Posterior cingulate gyrus (tissue), 11 donors: ENCODE results near the gene NPHP1.
"Not testable (repeated sequence)": the region's sequence is repeated elsewhere in the genome, so short reads cannot be mapped to it uniquely, and the experiment has no call there.

Experiments used
- DNase-seq, 10 donors: peaks; one replicate each; pipeline versions ENCODE4 v3.0.0 to v3.0.0-alpha.2; 2020 to 2021; ENCODE audit warnings: mixed read lengths in 3 of 10
- intact Hi-C: fragments of 100-400 bp; cut with DNase I; formaldehyde crosslinking; loops from one replicate; pipeline ENCODE4 v1.15.1; 2023

Gene NPHP1

DNA sequence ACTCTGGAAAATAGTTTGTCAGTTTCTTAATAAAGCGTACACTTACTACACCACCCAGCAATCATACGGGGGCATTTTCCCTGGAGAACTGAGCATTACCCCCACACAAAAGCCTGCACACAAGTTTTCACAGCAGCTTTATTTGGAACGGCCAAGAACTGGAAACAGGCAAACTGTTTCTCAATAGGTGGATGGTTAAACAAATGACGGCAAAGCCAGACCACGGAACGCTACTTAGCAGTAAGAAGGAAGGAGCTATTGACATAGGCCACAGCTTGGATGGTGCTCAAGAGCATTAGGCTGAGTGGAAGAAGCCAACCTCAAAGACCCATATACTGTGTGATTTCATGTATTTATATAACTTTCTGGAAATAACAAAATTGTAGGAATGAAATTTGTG lies 98.2 kb downstream of the NPHP1 start:
- intact Hi-C loops = no loop called here
- DNase-seq = no peak

DNA sequence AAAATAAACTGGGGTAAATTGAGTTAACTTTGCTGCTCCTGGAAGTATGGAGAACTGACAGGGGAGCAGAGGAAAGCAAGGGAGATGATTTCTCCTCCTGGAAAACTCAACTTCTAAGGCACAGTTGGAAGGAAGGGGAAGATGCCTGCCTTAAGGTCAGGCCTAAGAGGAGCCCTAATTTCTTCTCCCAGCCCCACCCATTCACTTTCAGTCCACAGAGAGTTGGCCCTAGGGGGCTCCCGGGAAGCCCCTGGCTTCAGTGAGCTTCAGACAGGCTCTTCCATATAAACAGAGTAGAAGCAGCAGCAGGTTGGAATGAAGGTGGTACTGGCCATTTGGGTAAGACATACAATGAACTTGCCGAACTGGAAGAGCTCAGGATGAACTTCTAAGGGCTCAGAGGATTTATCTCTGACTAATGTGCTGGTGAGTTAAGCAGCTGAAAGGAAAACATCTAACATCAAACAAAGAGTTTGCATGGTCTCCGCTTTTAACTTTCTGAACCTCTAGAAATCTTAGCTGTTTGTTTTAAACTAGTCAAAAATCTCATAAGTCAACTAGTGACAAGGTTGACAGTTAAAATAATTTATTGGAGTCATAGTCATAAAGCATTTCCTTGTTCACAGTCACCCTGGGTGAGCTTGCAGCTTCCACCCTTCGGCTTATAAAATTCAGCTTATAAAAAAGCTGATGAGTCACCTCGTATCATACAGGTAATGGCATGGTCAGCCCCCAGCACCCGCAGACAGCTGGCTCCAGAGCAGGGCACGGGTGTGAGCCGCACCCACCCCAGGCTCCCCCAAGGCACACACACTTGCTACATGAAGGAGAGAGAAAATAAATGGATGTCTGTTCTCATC lies 99.0 kb downstream of the NPHP1 start:
- intact Hi-C loops = no loop called here
- no peak for DNase-seq

DNA sequence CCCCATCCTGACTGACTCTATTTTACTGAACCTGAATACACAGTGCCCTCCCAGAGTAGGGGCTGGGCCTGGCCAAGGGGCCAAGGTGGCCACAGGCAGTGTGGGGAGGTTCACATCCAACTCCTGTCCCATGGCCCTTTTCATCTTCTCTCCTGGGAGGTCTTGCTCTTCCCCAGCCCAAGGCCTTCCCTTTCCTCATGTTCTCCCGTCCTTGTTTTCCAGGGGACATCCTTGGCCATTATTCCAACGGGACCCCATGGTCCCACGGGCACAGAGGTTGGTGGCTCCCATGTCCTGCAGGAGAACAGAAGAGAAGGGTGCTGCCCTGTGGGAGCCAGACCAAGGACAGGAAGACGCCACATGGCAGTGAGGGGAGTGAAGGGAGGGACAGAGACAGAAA lies 99.6 kb downstream of the NPHP1 start:
- DNase-seq = peak in 1 of 10 donors; percentile 38
- intact Hi-C loops = no loop called here

DNA sequence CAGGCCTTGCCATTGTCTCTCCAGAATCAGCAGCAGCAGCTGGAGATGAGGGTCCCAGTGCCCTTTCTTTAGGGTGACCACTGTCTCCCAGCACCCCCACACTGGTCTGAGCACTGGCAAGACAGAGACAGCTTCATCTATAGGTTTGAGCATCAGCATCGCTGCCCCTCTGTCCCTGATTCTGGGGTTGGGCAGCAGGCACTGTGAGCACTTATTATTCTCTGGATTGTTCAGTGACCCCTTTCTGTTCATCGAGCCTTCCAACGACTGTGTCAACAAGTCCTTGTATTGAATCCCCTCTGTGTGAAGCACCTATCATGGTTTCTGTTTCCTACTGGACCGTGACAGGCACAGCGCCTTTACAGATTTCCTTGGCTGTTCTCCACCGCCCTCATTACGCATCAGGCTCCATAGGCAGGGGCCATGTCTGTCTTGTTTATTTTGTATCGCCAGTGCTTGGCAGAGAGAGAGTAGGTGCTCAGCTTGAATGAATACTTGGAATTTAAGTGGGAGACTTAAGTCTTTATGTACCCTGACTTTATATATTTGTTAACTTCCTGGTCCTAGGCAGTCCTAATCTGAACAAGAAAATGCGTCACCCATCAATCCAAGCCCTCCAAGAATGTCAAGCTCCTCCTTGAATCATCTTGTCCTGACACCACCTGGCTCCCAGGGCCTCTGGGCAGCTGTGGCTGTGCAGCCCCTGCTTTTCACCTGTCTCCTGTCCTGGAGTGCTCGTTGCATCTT lies 100.6 kb downstream of the NPHP1 start:
- intact Hi-C loops = no loop called here

DNA sequence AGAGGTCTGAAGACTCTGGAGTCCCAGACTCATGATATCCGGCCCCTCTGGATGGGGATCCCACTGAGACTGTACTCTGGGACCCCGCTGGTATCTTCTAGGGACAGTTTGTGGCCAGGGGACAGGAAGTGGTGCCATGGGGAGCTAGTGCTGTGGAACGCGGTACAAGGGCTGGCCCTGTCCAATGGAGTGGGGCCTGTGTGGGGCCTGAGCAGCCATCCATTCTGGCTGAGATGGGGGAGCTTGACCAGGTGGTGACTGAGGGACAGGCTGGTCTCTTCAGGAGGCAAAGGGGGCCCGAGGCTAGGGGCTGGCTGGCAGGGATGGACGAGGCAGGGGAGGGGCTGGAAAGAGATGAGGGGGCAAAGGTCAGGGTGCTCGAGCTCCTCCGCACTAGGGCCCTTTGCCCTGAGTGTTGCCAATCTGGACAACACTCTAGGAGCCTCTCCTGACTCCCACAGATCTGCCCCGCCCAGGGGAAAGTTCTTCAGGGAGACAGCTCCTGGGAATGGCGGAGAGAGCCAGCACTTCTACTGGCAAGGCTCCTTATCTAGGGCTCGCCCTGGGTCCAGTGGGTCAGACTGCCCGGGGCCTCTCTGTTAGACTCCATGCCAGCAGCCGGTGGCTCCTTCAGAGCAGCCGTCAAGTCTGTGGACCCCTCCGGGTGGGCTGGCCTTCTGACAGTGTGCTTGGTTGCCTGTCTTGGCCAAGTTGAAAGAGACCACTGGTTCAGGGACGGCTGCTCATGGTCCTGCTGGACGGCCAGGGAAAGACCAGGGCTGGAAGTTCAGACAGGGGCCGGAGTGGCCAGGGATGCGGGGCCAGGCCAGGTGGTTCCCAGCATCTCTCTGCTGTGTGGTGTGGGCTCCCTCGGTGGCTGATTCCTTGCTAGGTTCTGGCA lies 101.5 kb downstream of the NPHP1 start:
- peak in 2 of 10 donors; percentile 70 to 72 for DNase-seq
- intact Hi-C loops = no loop called here

More for the DNA sequence above, 100.6 kb downstream of the NPHP1 start:
- DNase-seq = peak in 1 of 10 donors; percentile 17

DNA sequence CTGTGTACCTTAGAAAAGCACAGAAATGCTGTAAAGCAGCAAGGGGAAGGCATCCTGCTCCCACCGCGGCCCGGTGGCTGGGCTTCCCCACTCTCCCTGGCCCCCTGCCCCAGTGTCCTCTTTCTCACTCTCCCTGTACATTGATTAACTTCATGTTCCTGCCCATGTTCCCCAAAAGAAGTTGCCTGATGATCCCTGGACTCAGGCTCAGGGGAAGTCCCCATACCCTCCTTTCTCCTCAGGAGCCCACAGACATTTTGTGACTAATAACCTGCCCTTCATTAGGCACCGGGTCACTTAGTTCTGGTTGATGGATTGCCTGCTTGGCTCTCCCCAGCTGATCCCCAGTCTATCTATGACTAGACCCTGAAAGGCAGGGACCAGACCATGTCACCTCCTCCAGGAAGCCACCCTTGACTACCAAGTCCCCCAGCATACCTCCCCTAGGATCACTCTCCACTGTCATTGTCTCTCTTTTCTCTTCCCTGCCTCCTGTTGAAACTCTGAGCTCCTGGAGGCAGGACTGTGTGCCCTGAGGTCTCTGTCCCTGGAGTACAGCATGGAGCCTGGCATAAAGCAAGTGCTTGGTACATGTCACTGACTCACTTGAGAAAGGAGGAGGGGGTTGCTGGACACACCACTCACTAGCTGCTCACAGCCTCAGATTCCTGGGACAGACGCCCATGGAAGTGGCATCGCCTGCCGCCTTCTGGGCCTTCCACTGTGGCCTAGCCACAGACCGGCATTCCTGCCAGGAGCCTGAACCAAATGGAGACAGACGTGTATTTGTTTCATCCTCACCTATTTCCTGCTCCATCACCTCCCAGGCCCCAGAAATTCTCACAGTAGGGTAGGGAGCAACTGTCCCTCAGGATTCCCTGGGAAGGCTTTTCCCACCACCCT lies 102.7 kb downstream of the NPHP1 start:
- intact Hi-C loops = no loop called here
- DNase-seq = peak in 1 of 10 donors; percentile 46

DNA sequence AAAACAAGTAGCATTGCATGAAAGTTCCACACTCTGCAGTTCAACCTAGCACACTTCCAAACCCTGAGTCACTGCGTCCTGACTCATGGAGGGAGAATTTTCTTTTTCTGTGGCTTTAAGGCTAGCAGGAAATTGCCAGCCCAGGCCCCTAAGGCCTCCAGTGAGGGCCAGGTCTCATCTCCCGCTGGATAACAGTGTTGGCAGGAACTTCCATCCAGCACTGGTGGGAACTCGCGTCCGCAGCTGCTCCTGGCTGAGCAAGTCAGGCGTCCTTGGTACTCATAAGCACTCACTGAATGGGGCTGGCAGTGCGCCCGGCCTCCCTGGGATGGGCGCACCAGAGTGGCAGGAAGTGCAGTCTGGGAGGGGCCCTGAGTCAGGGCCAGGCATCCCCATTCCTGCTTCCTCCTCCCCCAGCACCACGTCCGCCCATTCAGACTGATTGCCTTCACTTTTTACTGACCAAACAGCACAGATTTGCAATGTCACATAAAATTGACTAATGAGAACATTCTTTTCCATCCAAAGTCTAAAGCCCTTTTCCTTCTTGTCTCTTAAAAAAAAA lies 103.5 kb downstream of the NPHP1 start:
- peak in 9 of 10 donors; percentile 31 to 92 (median 48) for DNase-seq
- intact Hi-C loops = no loop called here

DNA sequence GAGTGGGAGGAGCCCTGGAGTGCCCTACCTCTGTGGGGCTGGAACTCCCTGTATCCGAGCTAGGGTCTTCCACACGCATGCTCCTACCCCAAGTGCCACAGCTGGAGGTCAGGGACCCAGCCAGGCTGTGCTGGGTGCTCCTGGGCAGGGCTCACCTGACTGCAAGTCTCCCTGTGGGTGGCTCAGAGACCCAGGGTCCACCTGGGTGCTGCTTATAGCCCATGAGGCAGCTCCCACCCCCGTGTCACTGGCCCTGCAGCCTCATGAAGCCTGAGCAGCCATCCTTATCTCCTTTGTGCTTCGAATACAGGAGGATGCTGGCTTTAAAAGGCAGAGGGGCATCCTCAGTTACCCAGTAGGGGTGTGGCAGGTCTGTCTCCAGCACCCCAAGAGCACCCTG lies 103.9 kb downstream of the NPHP1 start:
- peak in 2 of 10 donors; percentile 47 to 69 for DNase-seq
- intact Hi-C loops = not testable (repeated sequence)

DNA sequence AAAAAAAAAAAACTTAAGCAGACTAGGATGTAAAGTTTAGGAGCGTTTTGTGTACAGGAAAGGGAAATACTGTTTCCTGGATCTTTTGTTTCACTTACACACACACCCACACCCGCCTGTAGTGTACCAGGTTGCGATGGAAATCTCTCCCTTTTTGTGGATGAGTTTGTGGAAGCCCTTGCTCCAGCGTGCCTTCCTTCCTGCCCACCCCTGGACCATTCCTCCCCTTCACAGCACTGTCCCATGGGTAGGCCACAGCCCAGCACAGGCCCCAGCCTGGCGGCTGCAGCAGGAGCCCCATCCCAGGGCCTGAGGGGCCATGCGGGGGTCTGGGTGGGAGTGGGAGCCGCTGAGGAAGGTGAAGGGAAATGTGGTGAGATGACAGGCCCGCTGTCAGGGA lies 104.3 kb downstream of the NPHP1 start:
- intact Hi-C loops = no loop called here
- DNase-seq = peak in 2 of 10 donors; percentile 42 to 52

DNA sequence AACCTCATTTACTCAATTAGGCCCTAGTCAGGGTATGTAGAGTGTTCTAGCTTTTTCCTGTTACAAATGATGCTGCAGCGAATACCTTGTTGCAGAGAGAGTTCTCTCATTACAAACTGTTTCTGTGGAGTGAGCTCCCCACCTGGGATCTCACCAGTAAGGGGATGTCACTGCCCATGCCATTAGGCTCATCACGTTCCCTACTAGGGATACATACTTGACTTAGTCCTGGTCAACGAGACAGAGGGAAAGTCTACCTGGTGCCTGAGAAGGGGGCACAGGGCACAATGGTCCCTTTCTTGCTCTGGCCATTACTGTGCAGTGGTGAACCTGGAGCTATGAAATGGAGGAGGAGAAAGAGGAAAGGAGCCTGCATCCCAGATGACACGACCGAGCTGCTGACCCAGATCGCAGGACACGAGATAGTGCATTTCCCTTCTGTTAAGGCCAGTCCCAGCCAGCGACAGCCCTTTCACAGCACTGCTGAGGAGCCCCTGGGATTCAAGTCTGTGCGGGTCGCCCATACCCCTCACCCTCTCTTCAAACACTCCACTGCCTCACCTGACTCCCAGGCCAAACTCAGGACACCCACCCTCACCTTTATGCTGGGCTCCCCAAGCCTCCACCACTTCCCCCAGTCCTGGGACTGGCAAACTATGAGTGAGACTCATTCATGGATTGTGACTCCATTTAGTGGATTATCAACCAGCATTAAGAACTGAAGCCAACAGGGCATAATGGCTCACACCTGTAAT lies 105.2 kb downstream of the NPHP1 start:
- intact Hi-C loops = no loop called here
- DNase-seq = peak in 1 of 10 donors; percentile 29

DNA sequence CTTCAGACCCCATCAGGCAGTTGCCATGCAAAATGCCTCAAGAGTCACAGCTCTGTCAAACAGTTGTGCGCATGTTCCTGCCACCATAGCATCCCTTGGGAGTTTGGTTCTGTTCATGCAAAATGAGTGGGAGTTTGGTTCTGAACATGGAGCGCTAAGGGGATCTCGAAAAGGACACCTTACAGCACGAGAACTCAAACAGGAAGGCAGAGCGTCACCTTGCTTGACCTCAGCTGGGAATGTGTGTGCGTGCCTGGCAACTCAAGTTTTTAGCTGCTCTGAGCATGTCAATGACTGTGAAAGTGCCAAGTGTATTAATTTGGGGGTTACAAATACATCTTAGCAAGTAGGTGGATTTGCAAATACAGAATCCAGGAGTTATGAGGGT lies 105.8 kb downstream of the NPHP1 start:
- no peak for DNase-seq
- intact Hi-C loops = no loop called here

DNA sequence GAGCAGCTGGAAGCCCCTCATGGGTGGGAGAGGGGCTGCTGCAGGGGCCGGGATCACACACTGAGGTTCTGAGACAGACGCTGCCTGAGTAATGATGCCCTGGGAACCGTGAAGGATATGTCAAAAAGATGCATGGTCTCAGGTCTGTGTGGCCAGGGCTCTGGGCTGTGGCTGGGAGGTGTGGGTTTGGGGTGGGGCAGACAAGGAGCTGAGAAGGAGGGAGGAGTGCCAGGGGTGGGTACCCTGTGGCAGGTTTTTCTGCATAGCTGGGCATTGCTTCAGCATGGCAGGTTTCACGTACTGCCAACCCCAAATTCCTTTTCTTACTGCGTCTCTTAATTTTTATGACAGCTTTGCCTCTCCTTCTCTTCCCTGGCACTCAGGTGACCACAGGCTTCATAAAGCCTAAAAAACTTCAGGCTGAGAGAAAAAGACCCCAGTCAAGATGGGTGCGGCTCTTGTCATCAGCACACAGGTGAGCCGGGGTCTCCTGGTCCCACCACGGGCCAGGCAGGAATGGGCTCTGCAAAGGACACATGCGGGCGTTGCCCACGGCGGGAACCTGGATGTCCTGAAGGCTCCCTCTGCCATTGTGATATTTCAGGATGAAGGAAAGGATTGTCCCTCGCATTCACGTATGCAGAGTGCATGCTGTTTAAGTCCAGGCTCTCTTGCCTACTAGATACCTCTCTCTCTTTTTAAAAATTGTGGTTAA lies 107.2 kb downstream of the NPHP1 start:
- DNase-seq = peak in 2 of 10 donors; percentile 62 to 76
- intact Hi-C loops = no loop called here

DNA sequence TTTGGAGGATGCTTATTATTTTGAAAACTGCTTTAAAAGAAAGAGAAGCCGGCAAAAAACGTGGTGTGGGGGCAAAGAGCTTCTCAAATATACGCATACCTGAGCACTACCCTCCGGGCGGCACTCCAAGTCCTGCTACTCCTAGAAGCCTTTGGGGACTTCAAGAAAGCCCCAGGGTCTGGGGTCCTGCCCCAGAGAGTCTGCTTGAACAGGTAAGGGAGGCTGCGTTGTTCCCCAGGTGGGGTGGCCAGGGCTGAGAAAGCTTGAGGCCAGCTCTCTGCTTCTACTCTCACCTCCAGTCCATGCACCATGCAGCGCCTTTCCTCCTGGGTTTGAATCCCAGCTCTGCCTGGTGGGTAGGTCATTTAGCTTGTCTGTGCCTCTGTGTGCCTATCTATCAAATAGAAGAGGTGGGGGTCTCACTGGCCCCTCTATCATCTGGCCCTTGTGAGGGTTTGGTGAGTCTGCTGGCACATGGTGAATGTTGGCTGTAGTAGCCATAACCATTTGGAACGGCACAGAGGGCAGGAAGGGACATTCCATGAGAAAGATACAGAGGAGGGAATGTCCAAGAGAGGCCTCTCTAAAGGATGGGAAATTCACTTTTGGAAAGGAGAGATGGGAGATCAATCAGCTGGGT lies 108.7 kb downstream of the NPHP1 start:
- intact Hi-C loops = no loop called here
- peak in 3 of 10 donors; percentile 48 to 69 (median 62) for DNase-seq

DNA sequence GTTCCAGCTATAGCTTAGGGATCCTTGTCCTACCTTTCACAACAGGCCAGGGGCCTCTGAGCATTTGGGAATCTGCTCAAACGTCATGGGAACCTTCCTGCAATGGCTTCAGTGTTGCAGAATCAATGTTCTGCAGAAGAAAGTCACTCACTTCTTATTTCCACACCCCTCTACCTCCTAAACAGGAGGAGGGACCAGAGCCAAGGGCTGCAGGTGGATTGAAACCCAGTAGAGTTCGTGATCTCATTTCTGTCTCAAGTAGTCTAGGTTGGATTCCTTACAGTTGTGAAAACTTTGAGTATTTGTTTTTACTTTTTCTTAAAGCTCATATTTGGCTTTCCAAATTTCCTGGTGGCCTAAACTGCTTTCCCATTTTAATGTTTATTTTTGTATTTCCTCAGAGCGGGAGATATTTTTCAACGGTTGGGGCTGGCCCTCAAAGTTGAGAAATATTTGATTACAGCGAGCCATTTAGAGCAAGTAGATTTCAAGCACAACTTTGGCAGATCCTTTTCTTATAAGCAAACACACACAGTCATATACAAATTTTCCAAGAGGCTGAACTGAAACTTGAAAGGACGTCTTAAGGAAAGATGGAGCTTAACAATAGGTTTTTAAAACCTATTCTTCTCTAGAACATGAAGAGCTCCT lies 109.8 kb downstream of the NPHP1 start:
- intact Hi-C loops, DNase-seq: not testable (repeated sequence)

DNA sequence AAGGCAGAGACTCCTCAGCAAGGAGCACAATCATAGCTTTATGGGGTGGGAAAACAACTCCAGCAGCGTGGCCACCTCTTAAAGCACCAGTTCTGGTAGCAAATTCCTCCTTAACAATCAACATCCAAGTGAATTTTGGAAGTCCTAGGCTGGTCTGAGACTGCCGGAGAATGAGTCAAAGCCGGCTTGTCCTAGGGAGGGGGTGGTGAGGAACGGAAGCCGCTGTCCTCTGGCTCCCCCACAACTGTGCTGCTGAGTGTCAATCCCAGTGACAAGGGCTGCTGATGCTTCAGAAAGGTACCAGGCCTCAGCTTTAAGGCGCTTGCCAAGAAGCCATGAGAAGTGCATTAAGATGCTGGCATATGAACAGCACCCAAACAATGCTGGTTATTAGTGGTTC lies 110.9 kb downstream of the NPHP1 start:
- intact Hi-C loops, DNase-seq: not testable (repeated sequence)

DNA sequence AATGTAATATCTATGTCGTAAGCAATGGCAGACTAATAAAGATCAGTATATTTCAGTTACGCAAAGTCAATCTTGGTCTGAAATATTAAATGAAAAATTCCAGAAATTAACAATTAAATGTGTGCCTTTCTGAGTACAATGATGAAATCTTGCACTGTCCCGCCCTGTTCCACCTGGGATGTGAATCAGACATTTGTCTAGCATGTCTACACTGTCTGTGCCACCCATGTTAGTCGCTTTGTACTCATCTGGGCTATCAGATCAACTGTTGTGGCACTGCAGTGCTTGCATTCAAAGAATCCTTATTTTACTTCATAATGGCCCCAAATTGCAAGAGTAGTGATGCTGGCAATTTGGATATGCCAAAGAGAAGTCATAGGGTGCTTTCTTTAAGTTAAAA lies 114.6 kb downstream of the NPHP1 start:
- intact Hi-C loops, DNase-seq: not testable (repeated sequence)

DNA sequence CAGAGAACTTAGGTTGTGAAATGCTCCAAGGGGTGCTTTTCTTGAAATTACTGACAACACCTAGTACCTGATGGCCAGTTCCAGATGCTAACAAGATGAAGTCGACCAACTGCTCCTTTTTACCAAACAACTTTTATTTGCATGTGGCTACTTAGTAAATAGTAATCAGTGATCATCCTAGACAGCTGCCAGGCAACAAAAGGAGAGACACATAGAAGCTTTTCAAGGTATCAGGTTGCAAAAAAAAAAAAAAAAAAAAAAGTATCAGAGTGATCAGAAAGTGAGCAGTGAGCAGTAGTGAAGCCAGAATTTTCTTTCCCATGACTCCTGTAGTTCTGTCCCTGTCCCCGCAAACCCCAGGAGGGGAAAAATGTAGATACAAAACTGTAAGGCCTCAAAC lies 121.1 kb downstream of the NPHP1 start:
- intact Hi-C loops, DNase-seq: not testable (repeated sequence)
